ENCODE results near the gene HEBP2.

Gene HEBP2

GRCh38 chr6:138443979-138444378 lies 40.0 kb downstream of the HEBP2 start:
- no peak overlapping the region for H3K4me3 ChIP-seq (ENCODE audit: low read depth, low read length)
- TF ChIP-seq POLR2A (IDR thresholded peaks at IDR 0.05; ENCODE audit: extremely low read depth, insufficient read length) (no peak), MYC (IDR thresholded peaks at IDR 0.05; ENCODE audit: low read depth, low read length) (no peak), MAX (IDR thresholded peaks at IDR 0.05; ENCODE audit: low read depth, low read length) (no peak)
- TF ChIP-seq, protein P1, sequence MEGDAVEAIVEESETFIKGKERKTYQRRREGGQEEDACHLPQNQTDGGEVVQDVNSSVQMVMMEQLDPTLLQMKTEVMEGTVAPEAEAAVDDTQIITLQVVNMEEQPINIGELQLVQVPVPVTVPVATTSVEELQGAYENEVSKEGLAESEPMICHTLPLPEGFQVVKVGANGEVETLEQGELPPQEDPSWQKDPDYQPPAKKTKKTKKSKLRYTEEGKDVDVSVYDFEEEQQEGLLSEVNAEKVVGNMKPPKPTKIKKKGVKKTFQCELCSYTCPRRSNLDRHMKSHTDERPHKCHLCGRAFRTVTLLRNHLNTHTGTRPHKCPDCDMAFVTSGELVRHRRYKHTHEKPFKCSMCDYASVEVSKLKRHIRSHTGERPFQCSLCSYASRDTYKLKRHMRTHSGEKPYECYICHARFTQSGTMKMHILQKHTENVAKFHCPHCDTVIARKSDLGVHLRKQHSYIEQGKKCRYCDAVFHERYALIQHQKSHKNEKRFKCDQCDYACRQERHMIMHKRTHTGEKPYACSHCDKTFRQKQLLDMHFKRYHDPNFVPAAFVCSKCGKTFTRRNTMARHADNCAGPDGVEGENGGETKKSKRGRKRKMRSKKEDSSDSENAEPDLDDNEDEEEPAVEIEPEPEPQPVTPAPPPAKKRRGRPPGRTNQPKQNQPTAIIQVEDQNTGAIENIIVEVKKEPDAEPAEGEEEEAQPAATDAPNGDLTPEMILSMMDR (IDR thresholded peaks at IDR 0.05; ENCODE audit: low read depth, low read length), result no peak
- DNase-seq (ENCODE audit: low read depth), result no peak

GRCh38 chr6:138446821-138447220 lies 42.8 kb downstream of the HEBP2 start:
- TF ChIP-seq, protein P1 (IDR thresholded peaks at IDR 0.05; ENCODE audit: low read depth, low read length), result no peak
- TF ChIP-seq MAX (IDR thresholded peaks at IDR 0.05; ENCODE audit: low read depth, low read length) (no peak), MYC (IDR thresholded peaks at IDR 0.05; ENCODE audit: low read depth, low read length) (no peak), POLR2A (IDR thresholded peaks at IDR 0.05; ENCODE audit: extremely low read depth, insufficient read length) (no peak)
- DNase-seq (ENCODE audit: low read depth), result no peak
- no peak overlapping the region for H3K4me3 ChIP-seq (ENCODE audit: low read depth, low read length)

DNA sequence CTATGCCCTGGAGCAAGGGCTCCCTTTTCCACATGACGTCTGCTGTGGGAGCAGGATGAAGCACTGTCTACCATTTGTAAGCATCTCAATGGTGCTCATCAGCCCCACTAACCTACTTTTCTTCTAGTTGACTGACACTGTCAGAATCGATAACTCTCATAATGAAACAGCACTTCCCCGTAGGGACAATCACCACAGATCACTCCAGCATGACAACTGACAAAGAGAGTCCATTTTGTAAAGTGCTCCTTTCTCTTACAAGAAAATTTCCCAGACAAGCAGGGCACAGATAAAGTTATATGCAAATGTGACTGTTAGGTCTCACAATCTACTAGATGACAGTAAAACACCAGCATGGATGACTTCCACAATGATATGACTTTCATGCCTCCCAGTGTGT lies 46.4 kb downstream of the HEBP2 start:
- DNase-seq (ENCODE audit: low read depth), result no peak
- no peak for TF ChIP-seq POLR2A (IDR thresholded peaks at IDR 0.05; ENCODE audit: extremely low read depth, insufficient read length)
- H3K4me3 ChIP-seq (ENCODE audit: low read depth, low read length), result no peak overlapping the region

DNA sequence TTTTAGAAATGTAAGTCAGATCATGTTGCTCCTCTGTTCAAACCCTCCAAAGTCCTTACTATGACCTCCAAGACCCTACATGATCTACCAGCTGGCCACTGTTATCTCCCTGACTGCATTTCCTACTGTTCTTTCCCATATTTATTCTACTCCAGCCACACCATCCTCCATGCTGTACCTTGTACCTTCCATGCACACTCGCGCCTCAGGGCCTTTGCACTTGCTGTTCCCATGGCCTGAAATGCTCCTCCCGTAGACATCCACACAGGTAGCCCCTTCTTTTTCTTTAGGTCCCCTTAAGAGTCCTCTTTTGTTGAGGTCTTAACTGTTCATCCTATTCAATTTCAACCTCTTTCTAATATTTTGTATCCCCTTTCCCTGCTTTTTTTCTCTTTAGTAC lies 47.0 kb downstream of the HEBP2 start:
- no peak for DNase-seq (ENCODE audit: low read depth)
- TF ChIP-seq MAX (IDR thresholded peaks at IDR 0.05; ENCODE audit: low read depth, low read length), result no peak
- TF ChIP-seq, protein P1 (IDR thresholded peaks at IDR 0.05; ENCODE audit: low read depth, low read length), result no peak
- TF ChIP-seq POLR2A (IDR thresholded peaks at IDR 0.05; ENCODE audit: extremely low read depth, insufficient read length), result no peak
- no peak for TF ChIP-seq MYC (IDR thresholded peaks at IDR 0.05; ENCODE audit: low read depth, low read length)
- no peak overlapping the region for H3K4me3 ChIP-seq (ENCODE audit: low read depth, low read length)

DNA sequence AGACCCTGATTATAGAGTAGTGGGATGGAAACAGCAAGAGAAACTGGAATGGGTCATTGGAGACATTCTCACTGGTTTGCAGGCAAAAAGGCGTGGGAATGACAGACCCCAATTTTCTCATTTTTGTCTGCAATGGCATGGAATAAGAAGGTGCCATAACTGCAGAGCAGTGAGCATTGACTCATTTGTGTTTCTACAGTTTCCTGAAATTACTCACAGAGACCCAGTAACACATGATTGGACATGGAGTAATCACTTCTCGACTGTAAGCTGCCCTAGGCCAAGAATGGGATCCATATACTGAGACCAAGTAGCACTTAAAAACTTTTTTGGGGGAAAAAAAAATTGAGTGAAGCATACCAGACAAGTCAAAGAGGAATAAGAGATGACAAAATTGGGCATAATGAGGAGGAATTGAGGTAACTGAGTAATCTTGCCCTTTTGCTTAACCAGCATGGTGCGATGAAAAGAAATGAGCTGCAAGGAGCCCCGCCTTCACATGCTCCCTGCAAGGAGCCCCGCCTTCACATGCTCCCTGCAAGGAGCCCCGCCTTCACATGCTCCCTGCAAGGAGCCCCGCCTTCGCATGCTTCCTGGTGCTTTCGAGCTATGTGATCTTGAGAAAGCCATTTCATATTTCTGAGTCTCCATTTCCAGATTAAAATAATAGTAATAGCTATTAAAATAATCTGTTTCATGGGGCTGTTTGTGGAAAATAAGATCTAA lies 51.1 kb downstream of the HEBP2 start:
- H3K4me3 ChIP-seq (ENCODE audit: low read depth, low read length), result no peak overlapping the region
- DNase-seq (ENCODE audit: low read depth), result no peak
- TF ChIP-seq, protein P1 (IDR thresholded peaks at IDR 0.05; ENCODE audit: low read depth, low read length), result no peak
- TF ChIP-seq MYC (IDR thresholded peaks at IDR 0.05; ENCODE audit: low read depth, low read length), result no peak
- no peak for TF ChIP-seq POLR2A (IDR thresholded peaks at IDR 0.05; ENCODE audit: extremely low read depth, insufficient read length)
- TF ChIP-seq MAX (IDR thresholded peaks at IDR 0.05; ENCODE audit: low read depth, low read length), result no peak

DNA sequence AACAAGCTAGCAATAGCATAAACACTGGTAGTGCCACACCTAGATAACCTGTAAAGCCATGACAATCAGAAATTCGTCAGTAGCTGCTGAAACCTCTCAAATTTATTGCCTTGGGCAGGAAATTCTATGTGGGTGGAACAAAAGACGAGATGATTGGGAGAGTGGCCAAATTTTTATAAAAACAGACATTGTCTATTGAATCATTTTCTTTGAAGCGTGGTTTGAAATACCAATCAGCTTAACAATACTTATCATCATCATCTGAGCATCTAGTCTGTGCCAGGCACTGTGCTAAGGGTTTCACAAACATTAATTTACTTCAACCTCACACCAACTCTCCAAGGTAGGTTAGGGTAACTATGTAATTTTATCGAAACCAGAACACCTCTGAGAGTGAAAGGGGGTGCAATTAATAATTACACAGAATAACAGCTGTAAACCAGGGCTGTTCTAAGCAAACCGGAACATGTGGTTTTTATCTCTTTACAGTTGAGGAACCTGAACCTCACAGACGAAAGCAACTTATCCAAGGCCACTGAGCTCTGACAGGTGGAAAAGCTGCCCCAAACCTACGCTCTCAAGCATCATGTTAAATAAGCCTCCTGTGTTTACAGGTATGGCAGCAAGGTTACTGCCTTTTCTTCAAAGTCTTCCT lies 51.9 kb downstream of the HEBP2 start:
- no peak overlapping the region for H3K4me3 ChIP-seq (ENCODE audit: low read depth, low read length)
- no peak for DNase-seq (ENCODE audit: low read depth)
- TF ChIP-seq MAX (IDR thresholded peaks at IDR 0.05; ENCODE audit: low read depth, low read length) (no peak), POLR2A (IDR thresholded peaks at IDR 0.05; ENCODE audit: extremely low read depth, insufficient read length) (no peak), MYC (IDR thresholded peaks at IDR 0.05; ENCODE audit: low read depth, low read length) (no peak)
- TF ChIP-seq, protein P1 (IDR thresholded peaks at IDR 0.05; ENCODE audit: low read depth, low read length), result no peak

All from NB4 (cell line).